Measurements from ENCODE around the gene PARD6B.

PARD6B gene

DNA sequence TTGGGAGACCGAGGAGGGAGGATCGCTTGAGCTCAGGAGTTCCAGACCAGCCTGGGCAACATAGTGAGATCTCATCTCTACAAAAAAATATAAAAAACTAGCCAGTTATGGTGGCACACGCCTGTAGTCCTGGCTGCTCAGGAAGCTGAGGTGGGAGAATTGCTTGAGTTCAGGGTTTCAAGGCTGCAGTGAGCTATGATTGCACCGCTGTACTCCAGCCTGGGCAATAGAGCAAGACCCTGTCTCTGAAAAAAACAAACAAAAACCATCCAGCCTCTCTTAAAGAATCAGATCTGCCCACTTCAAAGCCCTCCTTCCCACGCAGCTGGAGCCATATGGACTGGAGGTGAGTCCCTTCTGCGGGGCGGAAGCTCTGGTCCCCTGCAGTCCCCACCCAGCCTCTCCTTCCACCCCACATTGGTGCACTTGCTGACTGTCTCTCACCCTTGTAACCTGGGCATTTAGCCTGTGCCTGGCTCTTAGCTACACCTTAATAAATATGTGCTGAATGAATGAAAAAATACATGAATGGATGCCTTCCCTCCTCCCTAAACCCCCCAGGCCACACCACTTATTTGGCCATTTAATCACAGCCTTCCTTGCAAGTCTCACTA, 7.2 kb upstream of the PARD6B start:
- no peak for DNase-seq (ENCODE audit: low spot score)

DNA sequence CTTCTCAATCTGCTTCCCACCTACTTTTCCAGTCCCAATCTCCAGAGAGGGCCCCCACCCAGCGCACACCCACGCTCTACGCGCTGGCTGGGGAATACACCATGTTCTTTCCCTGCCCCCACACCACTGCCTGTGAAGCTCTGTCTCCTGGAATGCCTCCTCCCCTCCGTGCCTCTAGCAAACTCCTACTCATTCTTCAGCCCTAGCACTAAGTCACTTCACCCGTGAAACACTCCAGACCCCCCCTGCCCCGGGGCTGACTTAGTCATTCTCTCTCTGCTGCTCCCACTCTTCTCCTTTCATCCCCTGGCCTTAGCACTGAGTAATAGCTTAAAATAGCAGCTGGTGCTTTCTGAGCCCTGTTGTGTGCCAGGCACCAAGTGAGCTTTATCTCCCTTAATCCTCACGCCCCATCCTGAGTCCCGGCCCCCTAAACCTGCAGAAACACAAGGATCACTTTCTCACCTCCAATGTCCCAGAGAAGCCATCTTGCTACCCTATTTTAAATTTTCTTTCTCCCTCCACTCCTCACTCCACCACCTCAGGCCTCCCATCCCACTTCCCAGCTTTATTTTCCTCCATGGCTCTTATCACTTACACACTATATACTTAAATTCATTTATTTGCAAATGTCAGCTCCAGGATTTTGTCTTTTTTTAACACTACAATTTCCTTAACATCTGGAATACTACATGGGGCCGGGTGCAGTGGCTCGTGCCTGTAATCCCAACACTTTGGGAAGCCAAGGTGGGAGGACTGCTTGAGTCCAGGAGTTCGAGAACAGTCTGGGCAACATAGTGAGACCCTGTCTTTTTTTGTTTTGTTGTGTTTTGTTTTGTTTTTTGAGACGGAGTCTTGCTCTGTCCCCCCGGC, 6.3 kb upstream of the PARD6B start:
- DNase-seq (ENCODE audit: low spot score), result peak; percentile 79

DNA sequence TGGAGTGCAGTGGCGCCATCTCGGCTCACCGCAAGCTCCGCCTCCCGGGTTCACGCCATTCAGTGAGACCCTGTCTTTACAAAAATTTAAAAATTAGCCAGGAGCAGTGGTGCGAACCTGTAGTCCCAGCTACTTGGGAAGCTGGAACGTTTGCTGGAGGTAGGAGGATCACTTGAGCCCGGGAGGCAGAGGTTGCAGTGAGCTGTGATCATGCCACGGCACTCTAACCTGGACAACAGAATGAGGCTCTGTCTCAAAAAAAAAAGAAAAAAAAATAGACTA, 5.7 kb upstream of the PARD6B start:
- DNase-seq (ENCODE audit: low spot score), result no peak

DNA sequence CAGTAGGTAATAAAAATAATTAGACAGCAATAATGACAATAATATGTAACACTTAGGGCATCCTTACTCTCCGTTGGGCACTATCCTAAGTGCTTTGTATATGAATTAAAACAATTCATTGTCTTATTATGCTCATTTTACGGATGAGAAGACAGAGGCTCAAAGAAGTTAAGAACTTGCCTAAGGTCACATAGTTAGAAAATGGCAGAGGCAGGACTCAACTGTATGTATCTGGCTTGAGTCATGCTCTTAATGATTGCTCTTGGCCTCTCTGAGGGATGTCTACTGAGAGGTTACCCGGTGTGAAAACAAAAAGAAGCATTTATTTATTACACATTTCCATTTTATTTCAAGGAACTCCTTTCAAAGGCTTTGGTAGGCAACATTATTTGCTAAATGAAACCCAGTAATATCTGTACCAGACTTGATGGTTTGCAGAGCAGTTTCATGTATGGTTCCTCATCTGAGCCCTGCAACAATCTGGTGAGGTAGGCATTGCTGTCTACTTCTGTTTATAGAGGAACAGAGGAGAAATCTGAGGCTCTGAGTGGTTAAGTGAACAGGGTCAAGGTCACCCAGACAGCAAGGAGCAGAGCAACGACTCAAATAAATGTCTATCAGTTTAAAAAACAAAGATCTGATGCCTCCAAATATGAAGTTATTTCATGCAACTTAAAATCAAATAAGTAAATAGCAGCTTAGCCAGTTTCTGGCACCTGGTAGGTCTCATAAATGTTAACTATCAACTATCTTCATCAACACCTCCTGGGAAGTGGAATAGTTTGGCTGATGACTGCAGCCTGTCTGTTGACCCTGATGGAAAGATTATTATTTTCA, 4.2 kb upstream of the PARD6B start:
- DNase-seq (ENCODE audit: low spot score), result no peak

- DNase-seq (ENCODE audit: low spot score), result no peak
Measured at GRCh38 chr20:50727792-50728485, 3.4 kb upstream of the PARD6B start.

- no peak for DNase-seq (ENCODE audit: low spot score)
Measured at GRCh38 chr20:50728486-50728980, 2.8 kb upstream of the PARD6B start.

DNA sequence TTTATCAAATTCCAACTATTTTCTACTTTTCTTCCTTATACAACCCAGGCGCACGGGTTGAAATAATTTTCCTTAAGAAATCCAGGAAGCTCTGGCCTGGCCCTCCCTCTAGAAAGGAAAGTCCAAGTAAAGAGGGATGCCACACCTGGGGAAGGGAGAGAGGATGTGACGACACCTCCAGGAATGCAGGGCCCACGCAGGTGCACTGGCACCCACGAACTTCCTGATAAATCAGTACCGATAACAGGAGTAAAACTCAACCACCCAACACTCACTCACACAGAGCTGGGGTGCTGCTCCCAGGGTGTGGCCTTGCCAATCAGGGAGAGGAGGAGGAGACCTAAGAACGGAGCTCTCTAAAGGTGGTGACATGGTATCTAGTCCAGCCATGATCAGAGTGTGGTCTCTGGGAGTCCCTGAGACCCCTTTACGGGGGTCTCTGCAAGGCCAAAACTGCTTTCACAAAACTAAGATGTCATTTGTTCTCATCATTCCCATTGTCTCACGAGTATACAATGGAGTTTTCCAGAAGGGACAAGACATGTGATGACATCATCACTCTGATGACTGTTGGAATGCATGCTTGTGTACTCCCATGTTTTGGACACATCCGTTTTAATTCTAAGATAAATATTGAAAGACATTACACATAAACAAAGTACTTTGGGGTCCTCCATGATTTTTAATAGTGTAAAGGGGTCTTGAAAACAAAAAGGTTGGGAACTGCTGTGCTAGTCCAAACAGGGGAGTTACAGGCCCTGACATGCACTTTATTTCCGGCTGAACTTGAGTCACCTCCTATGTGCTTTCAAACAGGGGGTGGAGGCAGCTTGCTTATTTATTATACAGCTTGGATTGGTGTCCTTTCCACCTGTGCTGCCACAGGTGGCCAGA, 2.2 kb upstream of the PARD6B start:
- no peak for DNase-seq (ENCODE audit: low spot score)

- peak; percentile 42 for DNase-seq (ENCODE audit: low spot score)
Measured at GRCh38 chr20:50729901-50730764, 1.2 kb upstream of the PARD6B start.

- no peak for DNase-seq (ENCODE audit: low spot score)
Measured at GRCh38 chr20:50730765-50731054, 670 bp upstream of the PARD6B start.

DNA sequence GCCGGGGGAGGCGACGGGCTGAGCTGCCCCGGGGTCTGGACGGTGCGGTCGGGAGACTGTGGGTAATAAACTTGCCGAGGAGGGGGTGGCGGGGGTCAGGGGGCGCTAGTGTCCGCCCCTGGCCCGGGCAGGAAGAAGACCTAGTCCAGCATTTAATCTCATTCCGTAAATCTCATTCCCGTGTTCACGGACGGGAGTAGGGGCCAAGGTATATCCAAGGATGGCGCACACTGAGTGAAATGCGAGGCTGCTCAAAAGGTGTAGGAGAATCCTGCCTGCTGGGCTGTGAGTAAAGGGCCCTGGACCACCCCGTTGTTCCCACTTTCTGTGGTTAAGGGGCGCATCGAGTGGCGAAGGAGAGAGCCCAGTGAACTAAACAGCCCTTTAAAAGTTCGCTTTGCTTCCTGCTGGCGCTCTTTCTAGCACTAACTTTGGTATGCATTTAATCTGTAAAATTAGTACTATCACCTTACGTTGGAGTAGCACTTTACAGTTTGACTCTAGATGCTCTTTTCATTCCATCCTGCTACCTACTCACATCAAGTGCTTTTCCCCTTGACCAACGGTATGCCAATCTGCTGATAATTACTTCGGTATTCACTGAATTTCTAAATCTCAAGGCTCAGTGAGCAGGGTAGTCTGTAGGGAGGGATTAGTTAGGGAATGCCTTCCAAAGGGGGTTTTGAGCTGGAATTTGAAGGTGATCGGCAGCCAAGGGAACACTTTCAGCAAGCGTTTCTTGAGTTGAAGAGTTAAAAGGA, 730 bp downstream of the PARD6B start:
- DNase-seq (ENCODE audit: low spot score), result peak; percentile 41

GRCh38 chr20:50733644-50734349, 2.4 kb downstream of the PARD6B start:
- no peak for DNase-seq (ENCODE audit: low spot score)

- DNase-seq (ENCODE audit: low spot score), result no peak
Measured at GRCh38 chr20:50734730-50735679, 3.6 kb downstream of the PARD6B start.

- DNase-seq (ENCODE audit: low spot score), result peak; percentile 50
Measured at GRCh38 chr20:50735813-50736212, 4.4 kb downstream of the PARD6B start.

DNA sequence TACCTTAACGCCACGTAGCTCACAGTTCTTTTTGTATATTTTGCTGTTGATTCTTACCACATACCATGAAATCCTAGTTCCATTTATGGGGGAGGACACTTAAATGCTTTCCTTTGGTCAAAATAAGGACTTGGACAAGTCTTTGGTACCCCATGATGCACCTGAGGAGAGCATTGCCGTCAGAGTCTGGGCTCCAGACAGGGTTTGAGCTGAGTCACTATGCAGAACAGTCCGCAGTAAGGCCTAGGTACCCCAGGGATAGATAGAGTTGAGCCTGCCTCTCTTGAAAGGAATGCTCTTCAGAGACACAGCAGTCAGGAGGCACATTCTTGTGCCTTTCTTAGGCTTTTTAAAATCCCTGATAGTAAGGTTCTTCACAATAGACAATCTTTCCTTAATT, 6.0 kb downstream of the PARD6B start:
- no peak for DNase-seq (ENCODE audit: low spot score)

GRCh38 chr20:50743087-50743486, 11.7 kb downstream of the PARD6B start:
- no peak for DNase-seq (ENCODE audit: low spot score)

DNA sequence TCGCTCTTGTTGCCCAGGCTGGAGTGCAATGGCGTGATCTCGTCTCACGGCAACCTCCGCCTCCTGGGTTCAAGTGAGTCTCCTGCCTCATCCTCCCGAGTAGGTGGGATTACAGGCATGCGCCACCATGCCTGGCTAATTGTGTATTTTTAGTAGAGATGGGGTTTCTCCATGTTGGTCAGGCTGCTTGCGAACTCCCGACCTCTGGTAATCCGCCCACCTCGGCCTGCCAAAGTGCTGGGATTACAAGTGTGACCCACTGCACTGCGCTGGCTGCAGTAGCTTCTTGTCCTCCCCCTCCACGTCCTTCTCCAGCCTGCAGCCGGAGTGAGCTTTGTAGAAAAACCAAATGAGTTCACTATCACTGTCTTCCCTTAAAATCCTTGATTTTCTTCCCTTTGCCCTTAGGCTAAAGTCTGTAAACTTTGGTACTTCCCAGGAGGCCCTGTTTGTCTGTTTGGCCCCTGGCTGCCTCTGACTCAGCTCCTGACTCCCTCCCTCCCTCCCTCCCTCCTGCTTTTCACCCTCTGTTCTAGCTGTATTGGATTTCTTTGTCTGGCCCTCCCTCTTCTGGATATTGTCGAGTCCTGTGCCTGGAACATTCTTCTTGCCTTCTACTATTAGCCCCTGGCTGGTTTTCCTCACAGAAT, 12.9 kb downstream of the PARD6B start:
- peak; percentile 52 for DNase-seq (ENCODE audit: low spot score)

- DNase-seq (ENCODE audit: low spot score), result no peak
Measured at GRCh38 chr20:50745634-50746137, 14.3 kb downstream of the PARD6B start.

Data from RKO (cell line).